ENCODE measurements around the gene OR52A5. TPM values are rescaled to one million over a fixed set of nuclear protein-coding genes. Genes with fewer than 3 reads are reported as not detected.
"Not testable (repeated sequence)": the region's sequence is repeated elsewhere in the genome, so short reads cannot be mapped to it uniquely, and the experiment has no call there.

The OR52A5 gene
- under 1 TPM in 1 of 4 donors, not detected in 3; 0.12 TPM for total RNA-seq

DNA sequence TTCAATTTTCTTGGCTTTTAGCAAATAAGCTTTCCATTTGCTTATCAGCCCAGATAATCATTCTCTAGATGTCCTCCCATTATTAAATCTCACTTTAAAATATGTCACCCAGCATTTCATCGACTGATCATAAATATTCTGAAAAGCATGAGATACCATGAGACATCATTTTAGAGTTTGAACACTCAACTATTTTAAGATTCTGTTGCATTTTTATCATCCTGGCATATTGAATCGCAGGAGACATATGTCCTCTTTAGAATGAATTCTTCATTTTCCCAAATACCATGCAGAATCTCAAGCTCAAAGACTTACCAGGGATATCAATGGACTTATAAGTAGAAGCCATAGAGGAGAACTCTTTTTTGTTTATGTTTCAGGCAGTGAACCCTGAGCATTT is at the start of gene OR52A5:
Gene OR52A5 (minus strand): TSS at position 361 of the 400 bp plus-strand sequence. CDS start 5,714 bp downstream, outside the sequence.
- Histone ChIP-seq H3K4me3 (no peak within 1 kb of the TSS), H3K27me3 (no peaks in the 10 kb centered on the region), H3K9me3 (no peaks in the 10 kb centered on the region), H3K36me3 (no peaks in the 10 kb centered on the region), H3K4me1 (no peaks in the 10 kb centered on the region), H3K27ac (no peak within 1 kb of the TSS)
- TF ChIP-seq POLR2A (IDR thresholded peaks at IDR 0.05) (no peak), POLR2AphosphoS5 (IDR thresholded peaks at IDR 0.05) (no peak)
- no peak for ATAC-seq
- 85 to 90% methylated on average over 2 of the region's 2 CpGs for WGBS, 2 donors (ENCODE audit: low coverage in 1 of 2)

DNA sequence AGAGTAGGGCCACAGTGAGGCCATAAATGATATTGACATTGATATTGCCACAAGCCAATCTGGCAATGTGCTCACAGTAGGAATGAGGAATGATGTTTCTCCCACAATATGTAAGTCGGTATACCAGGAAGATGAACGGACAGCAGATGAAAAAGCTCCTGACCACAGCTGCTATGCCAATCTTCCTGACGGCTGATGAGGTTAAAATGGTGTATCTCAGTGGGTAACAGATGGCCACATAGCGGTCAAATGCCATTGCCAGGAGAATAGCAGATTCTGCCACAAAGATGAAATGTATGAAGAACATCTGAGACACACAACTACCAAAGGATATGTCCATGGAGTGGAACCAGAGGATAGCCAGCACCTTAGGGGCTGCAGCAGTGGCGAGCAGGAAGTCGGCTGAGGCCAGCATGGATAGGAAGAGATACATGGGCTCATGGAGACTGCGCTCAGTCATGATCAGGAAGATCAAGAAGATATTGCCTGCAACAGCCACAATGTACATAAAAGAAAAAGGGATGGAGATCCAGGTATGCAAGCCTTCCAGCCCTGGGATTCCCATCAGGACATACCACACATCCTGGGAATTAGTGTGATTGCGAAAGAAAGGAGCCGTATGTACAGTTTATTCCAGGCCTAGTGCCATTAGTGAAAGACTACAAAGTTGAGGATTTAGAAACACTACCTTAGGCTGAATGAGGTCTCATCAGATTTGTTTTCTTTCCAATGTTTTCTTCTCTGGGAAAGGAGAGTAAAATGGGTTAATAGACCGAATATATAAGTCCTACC is 40.1 kb upstream of the OR52A5 start:
- H3K27ac ChIP-seq: no peak overlapping the region
- WGBS, 2 donors (ENCODE audit: low coverage in 1 of 2): 77 to 80% methylated on average over 8 to 10 of the region's 10 CpGs
- no peak overlapping the region for H3K4me3 ChIP-seq
- TF ChIP-seq POLR2A (IDR thresholded peaks at IDR 0.05) (no peak), POLR2AphosphoS5 (IDR thresholded peaks at IDR 0.05) (no peak), EP300 (IDR thresholded peaks at IDR 0.05) (no peak)
- TF ChIP-seq, protein P1, sequence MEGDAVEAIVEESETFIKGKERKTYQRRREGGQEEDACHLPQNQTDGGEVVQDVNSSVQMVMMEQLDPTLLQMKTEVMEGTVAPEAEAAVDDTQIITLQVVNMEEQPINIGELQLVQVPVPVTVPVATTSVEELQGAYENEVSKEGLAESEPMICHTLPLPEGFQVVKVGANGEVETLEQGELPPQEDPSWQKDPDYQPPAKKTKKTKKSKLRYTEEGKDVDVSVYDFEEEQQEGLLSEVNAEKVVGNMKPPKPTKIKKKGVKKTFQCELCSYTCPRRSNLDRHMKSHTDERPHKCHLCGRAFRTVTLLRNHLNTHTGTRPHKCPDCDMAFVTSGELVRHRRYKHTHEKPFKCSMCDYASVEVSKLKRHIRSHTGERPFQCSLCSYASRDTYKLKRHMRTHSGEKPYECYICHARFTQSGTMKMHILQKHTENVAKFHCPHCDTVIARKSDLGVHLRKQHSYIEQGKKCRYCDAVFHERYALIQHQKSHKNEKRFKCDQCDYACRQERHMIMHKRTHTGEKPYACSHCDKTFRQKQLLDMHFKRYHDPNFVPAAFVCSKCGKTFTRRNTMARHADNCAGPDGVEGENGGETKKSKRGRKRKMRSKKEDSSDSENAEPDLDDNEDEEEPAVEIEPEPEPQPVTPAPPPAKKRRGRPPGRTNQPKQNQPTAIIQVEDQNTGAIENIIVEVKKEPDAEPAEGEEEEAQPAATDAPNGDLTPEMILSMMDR (IDR thresholded peaks at IDR 0.05): no peak
- H3K27me3 ChIP-seq: no peaks in the 10 kb centered on the region
- no peaks in the 10 kb centered on the region for H3K4me1 ChIP-seq
- H3K9me3 ChIP-seq: no peaks in the 10 kb centered on the region
- no peaks in the 10 kb centered on the region for H3K36me3 ChIP-seq
- no peak for ATAC-seq

DNA sequence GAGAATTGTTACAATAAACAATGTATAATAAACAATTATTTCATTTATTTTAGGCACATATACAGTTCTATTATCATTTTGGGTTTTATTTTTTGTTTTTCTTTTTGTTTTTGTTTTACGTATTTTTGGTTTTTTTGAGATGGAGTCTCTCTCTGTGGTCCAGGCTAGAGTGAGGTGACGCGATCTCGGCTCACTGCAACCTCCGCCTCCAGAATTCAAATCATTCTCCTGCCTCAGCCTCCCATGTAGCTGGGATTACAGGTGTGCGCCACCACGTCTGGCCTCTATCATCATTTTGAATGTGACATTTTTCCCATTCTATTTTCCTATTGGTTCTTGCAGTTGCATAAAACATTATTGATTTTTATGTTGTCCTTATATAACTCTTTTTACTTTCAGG is 36.8 kb upstream of the OR52A5 start:
- 90 to 93% methylated on average over 7 of the region's 7 CpGs for WGBS, 2 donors (ENCODE audit: low coverage in 1 of 2)
- H3K4me1 ChIP-seq: no peaks in the 10 kb centered on the region
- no peak overlapping the region for H3K27ac ChIP-seq
- H3K36me3 ChIP-seq: no peaks in the 10 kb centered on the region
- no peaks in the 10 kb centered on the region for H3K27me3 ChIP-seq
- no peak overlapping the region for H3K4me3 ChIP-seq
- H3K9me3 ChIP-seq: no peaks in the 10 kb centered on the region
- no peak for ATAC-seq
- TF ChIP-seq, protein P1 (IDR thresholded peaks at IDR 0.05): no peak
- TF ChIP-seq EP300 (IDR thresholded peaks at IDR 0.05): no peak
- no peak for TF ChIP-seq POLR2A (IDR thresholded peaks at IDR 0.05)
- TF ChIP-seq POLR2AphosphoS5 (IDR thresholded peaks at IDR 0.05): no peak

- ATAC-seq: no peak
- 59 to 72% methylated on average over 2 of the region's 2 CpGs for WGBS, 2 donors (ENCODE audit: low coverage in 1 of 2)
- no peaks in the 10 kb centered on the region for H3K27me3 ChIP-seq
- no peak for TF ChIP-seq POLR2AphosphoS5 (IDR thresholded peaks at IDR 0.05)
- TF ChIP-seq, protein P1 (IDR thresholded peaks at IDR 0.05): no peak
- TF ChIP-seq POLR2A (IDR thresholded peaks at IDR 0.05): no peak
- TF ChIP-seq EP300 (IDR thresholded peaks at IDR 0.05): no peak
- no peaks in the 10 kb centered on the region for H3K9me3 ChIP-seq
- no peak overlapping the region for H3K27ac ChIP-seq
- no peak overlapping the region for H3K4me3 ChIP-seq
- no peaks in the 10 kb centered on the region for H3K4me1 ChIP-seq
- H3K36me3 ChIP-seq: no peaks in the 10 kb centered on the region
These were observed 33.7 kb upstream of the OR52A5 start for GRCh38 chr11:5171856-5172255.

DNA sequence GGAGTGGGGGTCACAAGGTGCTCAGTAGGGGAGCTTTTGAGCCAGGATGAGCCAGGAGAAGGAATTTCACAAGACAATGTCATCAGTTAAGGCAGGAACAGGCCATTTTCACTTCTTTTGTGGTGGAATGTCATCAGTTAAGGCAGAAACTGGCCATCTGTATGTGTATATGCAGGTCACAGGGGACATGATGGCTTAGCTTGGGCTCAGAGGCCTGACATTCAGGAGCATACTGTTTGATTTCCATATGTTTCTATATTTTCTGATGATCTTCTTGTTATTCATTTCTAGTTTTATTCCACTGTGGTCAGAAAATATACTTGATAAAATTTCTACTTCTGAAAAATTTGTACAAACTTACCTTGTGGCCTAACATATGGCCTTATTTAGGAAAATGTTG is 27.7 kb upstream of the OR52A5 start:
- not testable (repeated sequence) for H3K9me3 ChIP-seq, H3K4me1 ChIP-seq, H3K4me3 ChIP-seq, ATAC-seq, H3K36me3 ChIP-seq, H3K27me3 ChIP-seq, H3K27ac ChIP-seq

GRCh38 chr11:5164807-5165206 is 26.7 kb upstream of the OR52A5 start:
- H3K9me3 ChIP-seq, ATAC-seq, H3K4me3 ChIP-seq, H3K27me3 ChIP-seq, H3K4me1 ChIP-seq, H3K36me3 ChIP-seq, H3K27ac ChIP-seq: not testable (repeated sequence)
- 59 to 69% methylated on average over 4 to 5 of the region's 6 CpGs for WGBS, 2 donors (ENCODE audit: low coverage in 1 of 2)

GRCh38 chr11:5161045-5161444 is 22.9 kb upstream of the OR52A5 start:
- ATAC-seq, H3K27ac ChIP-seq, H3K36me3 ChIP-seq, H3K4me1 ChIP-seq, H3K27me3 ChIP-seq, H3K4me3 ChIP-seq, H3K9me3 ChIP-seq: not testable (repeated sequence)
- 57 to 60% methylated on average over 1 of the region's 1 CpG for WGBS, 2 donors (ENCODE audit: low coverage in 1 of 2)

DNA sequence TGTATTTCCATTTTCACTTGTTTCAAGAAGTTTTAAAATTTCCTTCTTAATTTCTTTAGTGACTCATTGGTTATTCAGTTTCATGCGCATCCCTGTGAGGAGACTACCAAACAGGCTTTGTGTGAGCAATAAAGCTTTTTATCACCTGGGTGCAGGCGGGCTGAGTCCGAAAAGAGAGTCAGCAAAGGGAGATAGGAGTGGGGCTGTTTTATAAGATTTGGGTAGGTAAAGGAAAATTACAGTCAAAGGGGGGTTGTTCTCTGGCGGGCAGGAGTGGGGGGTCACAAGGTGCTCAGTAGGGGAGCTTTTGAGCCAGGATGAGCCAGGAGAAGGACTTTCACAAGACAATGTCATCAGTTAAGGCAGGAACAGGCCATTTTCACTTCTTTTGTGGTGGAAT is 22.1 kb upstream of the OR52A5 start:
- not testable (repeated sequence) for H3K36me3 ChIP-seq, ATAC-seq, H3K4me1 ChIP-seq, H3K9me3 ChIP-seq, H3K27me3 ChIP-seq, H3K27ac ChIP-seq, H3K4me3 ChIP-seq
- WGBS, 2 donors (ENCODE audit: low coverage in 1 of 2): 92 to 100% methylated on average over 2 of the region's 4 CpGs
